ENCODE measurements around the gene IFI6. TPM values are rescaled to one million over a fixed set of nuclear protein-coding genes. Genes with fewer than 3 reads are reported as not detected.

The IFI6 gene
- total and polyA plus RNA-seq, 2 donors = 231 to 266 TPM

DNA sequence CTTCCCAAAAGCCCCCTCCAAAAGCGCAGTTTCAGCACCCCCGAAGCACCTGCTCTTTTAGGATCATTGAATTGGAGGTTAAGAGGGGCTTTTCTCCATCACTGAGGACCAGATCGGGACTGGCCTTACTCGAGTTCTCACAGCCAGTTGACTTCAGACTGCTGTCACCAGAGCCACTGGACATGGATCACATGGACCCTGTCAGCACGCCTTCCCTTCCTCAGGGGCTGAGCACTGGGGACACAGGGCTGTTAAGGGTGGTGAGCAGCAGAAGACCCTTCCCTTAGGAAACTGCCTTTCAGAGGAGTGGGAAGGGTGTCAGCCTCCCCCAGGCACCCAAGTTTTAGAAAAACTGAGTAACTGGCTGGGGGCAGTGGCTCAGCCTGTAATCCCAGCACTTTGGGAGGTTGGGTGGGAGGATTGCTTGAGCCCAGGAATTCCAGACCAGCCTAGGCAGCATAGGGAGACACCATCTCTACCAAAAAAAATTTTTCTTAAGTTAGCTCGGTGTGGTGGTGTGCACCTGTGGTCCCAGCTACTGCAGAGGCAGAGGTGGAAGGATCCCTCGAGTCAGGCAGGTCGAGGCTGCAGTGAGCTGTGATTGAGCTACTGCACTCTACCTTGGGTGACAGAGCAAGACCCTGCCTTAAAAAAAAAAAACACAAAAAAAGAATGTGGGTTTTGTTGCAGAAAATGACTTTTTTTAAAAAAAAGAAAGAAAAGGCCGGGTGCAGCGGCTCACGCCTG, 36.4 kb downstream of the IFI6 start:
- Histone ChIP-seq H3K27ac (ENCODE audit: low read depth in 1 of 2, low read length in 1 of 2) (peak overlapping the region in 1 of 2 donors; percentile 61), H3K4me1 (ENCODE audit: control insufficient read depth in 2 of 2, insufficient read depth in 2 of 2, low read length in 2 of 2) (peaks cover 38 to 60% of the 10 kb centered on the region in 2 donors), H3K4me3 (ENCODE audit: low read length in 2 of 2) (no peak overlapping the region), H3K27me3 (ENCODE audit: control insufficient read depth in 2 of 2, insufficient read depth in 1 of 2, low read length in 1 of 2) (peaks cover 0 to 23% of the 10 kb centered on the region in 2 donors), H3K36me3 (ENCODE audit: control insufficient read depth in 2 of 2, insufficient read depth in 2 of 2, low read length in 1 of 2) (no peaks in the 10 kb centered on the region), H3K9me3 (ENCODE audit: control insufficient read depth in 2 of 2, insufficient read depth in 1 of 2, low read length in 1 of 2) (no peaks in the 10 kb centered on the region)
- 90% methylated on average over 11 of the region's 11 CpGs for WGBS
- no peak for DNase-seq (ENCODE audit: low read depth in 6 of 9, low spot score in 9 of 9)

GRCh38 chr1:27634985-27635367, 37.0 kb downstream of the IFI6 start, which contains the start of gene FGR:
Gene FGR (minus strand): TSS chr1:27635185. CDS start chr1:27623916, 11,269 bp downstream.
- Histone ChIP-seq H3K27ac (ENCODE audit: low read depth in 1 of 2, low read length in 1 of 2) (peak within 1 kb of the TSS in 1 of 2 donors; percentile 70), H3K27me3 (ENCODE audit: control insufficient read depth in 2 of 2, insufficient read depth in 1 of 2, low read length in 1 of 2) (peaks cover 0 to 23% of the 10 kb centered on the region in 2 donors), H3K4me1 (ENCODE audit: control insufficient read depth in 2 of 2, insufficient read depth in 2 of 2, low read length in 2 of 2) (peaks cover 42 to 66% of the 10 kb centered on the region in 2 donors), H3K4me3 (ENCODE audit: low read length in 2 of 2) (peak within 1 kb of the TSS; percentile 41 to 60), H3K9me3 (ENCODE audit: control insufficient read depth in 2 of 2, insufficient read depth in 1 of 2, low read length in 1 of 2) (no peaks in the 10 kb centered on the region), H3K36me3 (ENCODE audit: control insufficient read depth in 2 of 2, insufficient read depth in 2 of 2, low read length in 1 of 2) (no peaks in the 10 kb centered on the region)
- 41% methylated on average over 28 of the region's 28 CpGs for WGBS
- no peak for DNase-seq (ENCODE audit: low read depth in 6 of 9, low spot score in 9 of 9)

DNA sequence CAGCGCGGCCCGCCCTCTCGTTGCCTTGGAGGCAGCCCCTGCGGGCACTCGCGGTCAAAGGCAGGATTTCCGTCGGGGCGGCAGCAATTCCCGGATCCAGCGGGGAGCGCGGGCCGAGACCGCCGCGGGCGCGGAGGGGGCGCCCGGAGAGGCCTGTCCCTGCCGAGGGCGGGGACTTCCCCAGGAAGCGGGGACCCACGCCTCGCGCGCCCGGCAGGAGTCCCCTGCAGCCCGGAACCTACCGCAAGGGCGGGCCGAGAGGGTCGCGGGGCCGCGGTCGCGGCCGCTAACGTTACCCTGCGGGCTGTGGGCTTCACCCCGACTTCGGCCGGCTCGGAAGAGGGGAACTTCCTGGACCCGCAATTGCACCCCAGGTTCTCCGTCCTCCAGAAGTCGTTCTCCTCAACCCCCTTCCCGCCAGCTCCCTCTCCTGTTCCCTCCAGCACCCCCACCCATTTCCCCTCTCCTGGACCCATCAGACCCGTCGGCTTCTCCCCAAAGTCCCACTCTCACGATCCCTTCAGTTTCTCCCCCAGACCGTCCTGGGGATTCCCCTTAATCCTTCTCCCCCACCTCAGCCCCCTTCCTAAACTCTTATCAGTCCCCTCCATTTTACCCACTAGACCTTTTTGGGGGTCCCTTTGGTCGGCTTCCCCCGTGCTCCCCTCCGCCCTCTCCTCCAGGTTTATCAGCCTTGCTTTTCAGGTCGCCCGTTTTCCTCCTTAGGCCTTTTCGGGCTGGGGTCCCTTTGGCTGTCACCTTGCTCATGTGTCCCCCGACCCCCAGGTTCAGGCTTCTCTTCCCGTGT, 37.6 kb downstream of the IFI6 start:
- H3K4me3 ChIP-seq (ENCODE audit: low read length in 2 of 2) = peak overlapping the region; percentile 41 to 60
- peaks cover 0 to 23% of the 10 kb centered on the region in 2 donors for H3K27me3 ChIP-seq (ENCODE audit: control insufficient read depth in 2 of 2, insufficient read depth in 1 of 2, low read length in 1 of 2)
- peak in 2 of 9 donors; percentile 50 to 66 for DNase-seq (ENCODE audit: low read depth in 6 of 9, low spot score in 9 of 9)
- peak overlapping the region in 1 of 2 donors; percentile 70 for H3K27ac ChIP-seq (ENCODE audit: low read depth in 1 of 2, low read length in 1 of 2)
- H3K4me1 ChIP-seq (ENCODE audit: control insufficient read depth in 2 of 2, insufficient read depth in 2 of 2, low read length in 2 of 2) = peaks cover 47 to 72% of the 10 kb centered on the region in 2 donors
- no peaks in the 10 kb centered on the region for H3K36me3 ChIP-seq (ENCODE audit: control insufficient read depth in 2 of 2, insufficient read depth in 2 of 2, low read length in 1 of 2)
- 4% methylated on average over 63 of the region's 63 CpGs for WGBS
- H3K9me3 ChIP-seq (ENCODE audit: control insufficient read depth in 2 of 2, insufficient read depth in 1 of 2, low read length in 1 of 2) = no peaks in the 10 kb centered on the region

- H3K9me3 ChIP-seq (ENCODE audit: control insufficient read depth in 2 of 2, insufficient read depth in 1 of 2, low read length in 1 of 2) = no peaks in the 10 kb centered on the region
- 21% methylated on average over 17 of the region's 17 CpGs for WGBS
- H3K4me1 ChIP-seq (ENCODE audit: control insufficient read depth in 2 of 2, insufficient read depth in 2 of 2, low read length in 2 of 2) = peaks cover 54 to 78% of the 10 kb centered on the region in 2 donors
- peak overlapping the region; percentile 89 to 93 for H3K27ac ChIP-seq (ENCODE audit: low read depth in 1 of 2, low read length in 1 of 2)
- H3K36me3 ChIP-seq (ENCODE audit: control insufficient read depth in 2 of 2, insufficient read depth in 2 of 2, low read length in 1 of 2) = no peaks in the 10 kb centered on the region
- H3K4me3 ChIP-seq (ENCODE audit: low read length in 2 of 2) = peak overlapping the region; percentile 41 to 60
- H3K27me3 ChIP-seq (ENCODE audit: control insufficient read depth in 2 of 2, insufficient read depth in 1 of 2, low read length in 1 of 2) = peaks cover 0 to 23% of the 10 kb centered on the region in 2 donors
- peak in 1 of 9 donors; percentile 53 for DNase-seq (ENCODE audit: low read depth in 6 of 9, low spot score in 9 of 9)
Observed at GRCh38 chr1:27633640-27634176, 38.3 kb downstream of the IFI6 start.

DNA sequence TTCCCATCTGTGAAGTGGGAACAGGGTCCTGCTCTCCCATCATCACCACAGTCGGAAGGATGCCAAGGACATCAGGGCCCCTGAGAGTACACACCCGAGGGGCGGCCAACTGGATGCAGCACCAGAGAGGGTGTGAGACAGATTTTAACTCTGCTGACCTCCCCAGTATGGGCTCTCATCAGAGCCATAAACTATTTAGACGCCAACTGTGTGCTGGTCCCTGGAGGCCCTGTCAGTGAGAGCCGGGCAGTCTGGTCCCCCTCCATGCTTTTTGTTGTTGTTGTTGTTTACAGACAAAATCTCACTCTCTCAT, 38.7 kb downstream of the IFI6 start:
- DNase-seq (ENCODE audit: low read depth in 6 of 9, low spot score in 9 of 9) = no peak

GRCh38 chr1:27632387-27633297, 39.4 kb downstream of the IFI6 start:
- H3K4me3 ChIP-seq (ENCODE audit: low read length in 2 of 2) = peak overlapping the region; percentile 41 to 60
- H3K9me3 ChIP-seq (ENCODE audit: control insufficient read depth in 2 of 2, insufficient read depth in 1 of 2, low read length in 1 of 2) = no peaks in the 10 kb centered on the region
- DNase-seq (ENCODE audit: low read depth in 6 of 9, low spot score in 9 of 9) = peak in 3 of 9 donors; percentile 56 to 82 (median 60)
- peak overlapping the region; percentile 89 to 93 for H3K27ac ChIP-seq (ENCODE audit: low read depth in 1 of 2, low read length in 1 of 2)
- H3K4me1 ChIP-seq (ENCODE audit: control insufficient read depth in 2 of 2, insufficient read depth in 2 of 2, low read length in 2 of 2) = peaks cover 58 to 89% of the 10 kb centered on the region in 2 donors
- H3K36me3 ChIP-seq (ENCODE audit: control insufficient read depth in 2 of 2, insufficient read depth in 2 of 2, low read length in 1 of 2) = no peaks in the 10 kb centered on the region
- H3K27me3 ChIP-seq (ENCODE audit: control insufficient read depth in 2 of 2, insufficient read depth in 1 of 2, low read length in 1 of 2) = peaks cover 0 to 23% of the 10 kb centered on the region in 2 donors
- WGBS = 9% methylated on average over 14 of the region's 14 CpGs

More for the DNA sequence above, 38.7 kb downstream of the IFI6 start:
- Histone ChIP-seq H3K9me3 (ENCODE audit: control insufficient read depth in 2 of 2, insufficient read depth in 1 of 2, low read length in 1 of 2) (no peaks in the 10 kb centered on the region), H3K36me3 (ENCODE audit: control insufficient read depth in 2 of 2, insufficient read depth in 2 of 2, low read length in 1 of 2) (no peaks in the 10 kb centered on the region), H3K27me3 (ENCODE audit: control insufficient read depth in 2 of 2, insufficient read depth in 1 of 2, low read length in 1 of 2) (peaks cover 0 to 23% of the 10 kb centered on the region in 2 donors), H3K4me1 (ENCODE audit: control insufficient read depth in 2 of 2, insufficient read depth in 2 of 2, low read length in 2 of 2) (peaks cover 58 to 83% of the 10 kb centered on the region in 2 donors), H3K4me3 (ENCODE audit: low read length in 2 of 2) (peak overlapping the region; percentile 41 to 60), H3K27ac (ENCODE audit: low read depth in 1 of 2, low read length in 1 of 2) (peak overlapping the region; percentile 89 to 93)
- WGBS = 69% methylated on average over 5 of the region's 5 CpGs

DNA sequence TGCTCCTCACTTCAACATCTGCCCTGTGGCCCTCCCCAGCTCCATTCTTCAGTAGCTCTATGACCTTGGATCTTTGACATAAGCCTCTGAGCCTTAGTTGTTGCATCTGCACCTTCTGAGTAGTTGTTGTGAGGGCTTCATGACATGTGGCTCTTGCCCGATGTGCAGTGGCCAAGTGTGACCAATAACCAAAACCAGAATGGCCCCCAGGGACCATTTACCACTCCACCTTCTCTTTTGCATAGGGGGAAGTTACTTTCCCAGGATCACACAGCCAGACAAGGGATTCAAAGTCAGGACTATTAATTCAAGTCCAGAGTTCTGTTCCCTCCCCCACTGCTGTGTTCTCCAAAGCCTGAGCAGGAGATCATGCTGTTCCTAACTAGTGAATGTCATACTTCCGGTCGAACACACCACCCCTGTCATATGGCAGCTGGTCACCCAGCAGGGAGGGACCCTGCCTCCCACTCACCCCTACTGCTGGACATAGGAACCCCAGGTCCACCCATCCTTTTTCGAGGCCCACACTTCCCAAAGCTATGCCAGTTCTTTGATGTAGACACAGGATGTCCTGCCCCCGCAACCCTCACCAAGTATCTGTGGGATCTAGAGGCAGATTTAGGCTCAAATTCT, 41.0 kb downstream of the IFI6 start:
- Histone ChIP-seq H3K4me1 (ENCODE audit: control insufficient read depth in 2 of 2, insufficient read depth in 2 of 2, low read length in 2 of 2) (peaks cover 71 to 98% of the 10 kb centered on the region in 2 donors), H3K36me3 (ENCODE audit: control insufficient read depth in 2 of 2, insufficient read depth in 2 of 2, low read length in 1 of 2) (no peaks in the 10 kb centered on the region), H3K4me3 (ENCODE audit: low read length in 2 of 2) (no peak overlapping the region), H3K27ac (ENCODE audit: low read depth in 1 of 2, low read length in 1 of 2) (peak overlapping the region; percentile 80 to 93), H3K27me3 (ENCODE audit: control insufficient read depth in 2 of 2, insufficient read depth in 1 of 2, low read length in 1 of 2) (peaks cover 0 to 23% of the 10 kb centered on the region in 2 donors), H3K9me3 (ENCODE audit: control insufficient read depth in 2 of 2, insufficient read depth in 1 of 2, low read length in 1 of 2) (no peaks in the 10 kb centered on the region)
- WGBS = 46% methylated on average over 5 of the region's 5 CpGs
- no peak for DNase-seq (ENCODE audit: low read depth in 6 of 9, low spot score in 9 of 9)

- Histone ChIP-seq H3K4me3 (ENCODE audit: low read length in 2 of 2) (no peak overlapping the region), H3K4me1 (ENCODE audit: control insufficient read depth in 2 of 2, insufficient read depth in 2 of 2, low read length in 2 of 2) (peaks cover 84 to 99% of the 10 kb centered on the region in 2 donors)
Observed at GRCh38 chr1:27628712-27629111, 43.3 kb downstream of the IFI6 start.

More at GRCh38 chr1:27628712-27629111, 43.3 kb downstream of the IFI6 start:
- H3K27me3 ChIP-seq (ENCODE audit: control insufficient read depth in 2 of 2, insufficient read depth in 1 of 2, low read length in 1 of 2) = peaks cover 0 to 5% of the 10 kb centered on the region in 2 donors
- DNase-seq (ENCODE audit: low read depth in 6 of 9, low spot score in 9 of 9) = no peak
- peak overlapping the region; percentile 44 to 75 for H3K27ac ChIP-seq (ENCODE audit: low read depth in 1 of 2, low read length in 1 of 2)
- 75% methylated on average over 3 of the region's 3 CpGs for WGBS
- peaks cover 0 to 5% of the 10 kb centered on the region in 2 donors for H3K9me3 ChIP-seq (ENCODE audit: control insufficient read depth in 2 of 2, insufficient read depth in 1 of 2, low read length in 1 of 2)
- H3K36me3 ChIP-seq (ENCODE audit: control insufficient read depth in 2 of 2, insufficient read depth in 2 of 2, low read length in 1 of 2) = no peaks in the 10 kb centered on the region
